IPS DF 19.7 (cell line): ENCODE results near the gene SYT15.
"Not testable (repeated sequence)": the region's sequence is repeated elsewhere in the genome, so short reads cannot be mapped to it uniquely, and the experiment has no call there.

Experiments used
- DNase-seq: peaks from one replicate; pipeline ENCODE4 v3.0.0-alpha.2; 2013; ENCODE audit warnings: low read depth, low spot score

SYT15 gene

GRCh38 chr10:46578474-46579178, at the start of gene SYT15:
Gene SYT15, plus strand, starts transcription at chr10:46579128. Its CDS starts 41 bp downstream, at chr10:46579169.
- not testable (repeated sequence) for DNase-seq

DNA sequence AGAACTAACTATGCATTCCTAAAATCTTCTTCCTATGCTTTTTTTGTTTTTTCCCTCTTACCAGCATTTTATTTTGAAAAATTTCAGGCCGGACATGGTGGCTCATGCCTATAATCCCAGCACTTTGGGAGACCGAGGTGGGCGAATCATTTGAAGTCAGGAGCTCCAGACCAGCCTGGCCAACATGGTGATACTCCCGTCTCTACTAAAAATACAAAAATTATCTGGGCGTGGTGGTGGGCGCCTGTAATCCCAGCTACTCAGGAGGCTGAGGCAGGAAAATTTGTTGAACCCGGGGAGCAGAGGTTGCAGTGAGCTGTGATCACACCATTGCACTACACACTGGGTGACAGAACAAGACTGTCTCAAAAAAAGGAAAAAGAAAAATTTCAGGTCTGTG, 49.2 kb upstream of the SYT15 start:
- not testable (repeated sequence) for DNase-seq

- DNase-seq: no peak
These were observed 48.4 kb upstream of the SYT15 start for GRCh38 chr10:46530249-46531186.

DNA sequence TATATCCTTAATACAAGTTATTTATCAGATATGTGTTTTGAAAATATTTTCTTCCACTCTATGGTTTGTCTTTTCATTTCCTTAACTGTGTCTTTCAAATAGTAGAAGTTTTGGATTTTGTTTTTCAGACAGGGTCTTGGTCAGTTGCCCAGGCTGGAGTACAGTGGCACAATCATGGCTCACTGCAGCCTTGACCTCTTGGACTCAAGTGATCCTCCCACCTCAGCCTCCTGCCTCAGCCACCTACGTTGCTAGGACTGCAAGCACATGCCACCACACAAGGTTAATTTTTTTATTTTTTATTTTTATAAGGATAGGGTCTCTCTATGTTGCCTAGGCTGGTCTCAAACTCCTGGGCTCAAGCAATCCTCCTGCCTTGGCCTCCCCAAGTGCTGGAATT, 46.7 kb upstream of the SYT15 start:
- DNase-seq: not testable (repeated sequence)

- DNase-seq: no peak
These were observed 44.0 kb upstream of the SYT15 start for GRCh38 chr10:46534828-46535524.

- no peak for DNase-seq
These were observed 42.8 kb upstream of the SYT15 start for GRCh38 chr10:46536171-46536570.

GRCh38 chr10:46536781-46537180, 42.1 kb upstream of the SYT15 start:
- DNase-seq: no peak

GRCh38 chr10:46537309-46537708, 41.6 kb upstream of the SYT15 start:
- DNase-seq: no peak

GRCh38 chr10:46538155-46538554, 40.8 kb upstream of the SYT15 start:
- DNase-seq: no peak

DNA sequence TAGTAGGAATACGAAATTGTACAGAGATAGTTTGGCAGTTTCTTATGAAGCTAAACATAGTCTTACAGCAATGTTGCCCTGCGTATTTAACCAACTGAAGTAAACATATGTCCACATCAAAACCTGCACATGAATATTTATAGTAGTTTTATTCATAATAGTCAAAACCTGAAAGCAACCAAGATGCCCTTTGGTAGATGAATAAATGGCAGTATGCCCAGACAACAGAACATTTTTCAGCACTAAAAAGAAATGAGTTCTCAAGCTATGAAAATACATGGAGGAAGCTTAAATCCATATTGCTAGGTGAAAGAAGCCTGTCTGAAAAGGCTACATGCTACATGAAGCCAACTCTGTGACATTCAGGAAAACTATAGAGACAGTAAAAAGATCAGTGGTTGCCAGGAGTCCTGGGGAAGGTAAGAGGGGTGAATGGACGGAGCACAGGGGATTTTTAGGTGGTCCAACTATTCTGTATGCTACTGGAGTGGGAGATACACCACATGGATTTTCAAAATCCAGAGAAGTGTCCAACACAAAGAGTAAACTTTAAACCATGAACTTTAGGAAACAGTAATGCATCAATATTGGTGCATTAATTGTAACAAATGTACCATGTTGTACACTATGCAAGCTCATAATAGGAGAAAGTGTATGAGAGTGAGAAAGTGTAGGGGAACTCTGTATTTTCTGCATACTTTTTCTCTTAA, 40.1 kb upstream of the SYT15 start:
- DNase-seq: no peak

- no peak for DNase-seq
These were observed 39.1 kb upstream of the SYT15 start for GRCh38 chr10:46539596-46540411.

GRCh38 chr10:46540412-46541016, 38.4 kb upstream of the SYT15 start:
- no peak for DNase-seq

- DNase-seq: no peak
These were observed 37.8 kb upstream of the SYT15 start for GRCh38 chr10:46541017-46541661.

- DNase-seq: no peak
These were observed 37.0 kb upstream of the SYT15 start for GRCh38 chr10:46541735-46542566.

GRCh38 chr10:46542567-46543465, 36.1 kb upstream of the SYT15 start:
- DNase-seq: no peak

DNA sequence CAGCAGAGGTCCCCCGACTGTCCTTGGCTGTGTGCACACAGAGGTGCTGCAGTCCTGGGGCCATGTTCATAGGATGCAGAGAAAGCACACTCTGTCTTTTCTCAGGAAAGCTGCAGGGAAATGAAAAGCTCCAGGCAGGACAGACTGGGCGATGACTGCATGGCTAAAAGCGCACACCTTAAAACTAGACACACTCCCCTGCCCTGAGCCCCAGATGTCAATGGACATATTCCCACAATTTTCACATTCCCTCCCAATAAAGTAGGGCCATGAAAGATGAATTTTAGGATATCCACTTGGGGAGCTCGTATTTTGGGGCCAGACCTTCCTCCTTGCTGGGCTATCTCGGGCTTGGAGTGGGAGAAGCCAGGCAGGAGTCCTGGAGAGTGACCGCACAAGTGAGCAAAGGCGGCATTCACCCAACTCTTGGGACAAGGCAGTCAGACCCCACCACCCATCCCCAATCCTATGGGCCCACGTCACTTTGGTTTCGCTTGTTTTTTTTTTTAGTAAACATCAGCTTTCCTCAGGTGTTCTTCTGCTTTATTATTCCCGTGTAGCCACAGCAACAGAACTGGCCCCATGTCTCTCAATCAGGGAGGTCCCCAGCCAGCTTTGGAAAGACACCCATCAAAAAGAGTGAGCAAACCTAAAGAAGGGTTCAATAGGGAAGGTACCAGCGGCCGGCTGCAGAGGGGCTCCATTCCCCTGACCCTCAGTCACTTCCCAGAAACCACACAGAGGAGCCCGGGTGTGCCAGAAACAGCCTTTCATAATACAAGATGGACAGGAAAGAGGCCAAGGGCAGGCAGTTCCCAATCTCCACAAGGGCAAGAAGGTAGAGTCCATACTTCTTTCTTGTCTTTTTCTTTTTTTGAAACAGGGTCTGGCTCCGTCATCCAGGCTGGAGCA, 35.2 kb upstream of the SYT15 start:
- DNase-seq: no peak
